Heart left ventricle (tissue), 13 donors: ENCODE results near the gene PRPF38B.

Experiments used
- CTCF ChIP-seq, 12 donors: fragments of 200-600 bp; sonication (generic) in 4 of 12; IDR thresholded peaks; one replicate each; pipeline versions ENCODE4 v1.5.0 to v1.8.0; 2018 to 2022; ENCODE audit warnings: antibody characterized with exemption in 12 of 12, mild to moderate bottlenecking in 5 of 12
- POLR2A ChIP-seq, 2 donors: fragments of 450-650 bp; IDR thresholded peaks; one replicate each; pipeline ENCODE4 v1.6.1; 2017; ENCODE audit warnings: antibody characterized with exemption in 2 of 2, mild to moderate bottlenecking in 2 of 2, moderate library complexity in 2 of 2
- donor health status: ischemic (EF 13 %, LVEDD 7.1; RV severe dilation, severe dysfunction).
- donor health status: DM: no; HTN: yes; CAD: no.
- donor health status: DM: no; HTN: no; CAD: no.
- donor health status: ischemic (EF 25% LVEDD 6.9; RV normal size, moderate dysfunction).
- donor health status: ischemic (EF 25% LVEDD 5.7; RV mildly dilated, moderate dysfunction).
- donor health status: ischemic (EF 35%, LVEDD 5.7; RV mildly dilated, moderate dysfunction).
- donor health status: nonischemic (EF 11% LVEDD 7.7; RV severe dilation, severe dysfunction).
- donor health status: DM: yes; HTN: yes; CAD: no.
- donor health status: PGD.
- donor health status: ischemic (EF 29% LVEDD 5.4; RV normal size, mild dysfunction).
- donor health status: nonischemic (EF 23%, LVEDD 6.1; RV moderate dilation, normal function).

GRCh38 chr1:108665771-108666170 lies 26.3 kb upstream of the PRPF38B start:
- no peak for TF ChIP-seq POLR2A (IDR thresholded peaks at IDR 0.05)
- no peak for TF ChIP-seq CTCF (IDR thresholded peaks at IDR 0.05)
